ENCODE results near the gene TRIM71.

TRIM71 gene

DNA sequence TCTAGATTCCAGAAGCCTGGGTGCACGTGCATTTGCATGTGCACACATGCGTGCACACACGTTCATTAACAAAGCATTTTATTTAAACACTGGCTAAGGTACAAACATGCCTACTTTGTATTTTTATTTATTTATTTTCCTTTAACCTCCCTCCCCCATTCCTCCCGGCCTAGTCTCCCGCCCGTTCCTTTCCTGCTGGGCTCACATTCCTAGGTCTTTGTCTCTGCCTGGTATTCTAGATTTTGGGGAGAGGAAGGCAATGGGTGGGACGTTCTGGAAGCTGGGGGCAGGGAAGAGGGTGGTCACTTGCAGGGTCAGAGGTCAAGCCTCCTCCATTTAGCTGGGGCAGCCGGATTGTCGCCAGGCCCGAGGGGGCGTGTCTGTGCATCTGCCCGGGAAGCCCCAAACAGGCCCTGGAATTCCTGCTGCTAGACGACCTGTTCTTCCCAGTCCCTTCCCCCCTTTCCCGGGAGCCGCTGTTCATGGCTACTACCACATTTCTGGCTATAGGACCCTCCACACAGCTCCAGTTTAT is 51.8 kb downstream of the TRIM71 start:
- no peak for DNase-seq

DNA sequence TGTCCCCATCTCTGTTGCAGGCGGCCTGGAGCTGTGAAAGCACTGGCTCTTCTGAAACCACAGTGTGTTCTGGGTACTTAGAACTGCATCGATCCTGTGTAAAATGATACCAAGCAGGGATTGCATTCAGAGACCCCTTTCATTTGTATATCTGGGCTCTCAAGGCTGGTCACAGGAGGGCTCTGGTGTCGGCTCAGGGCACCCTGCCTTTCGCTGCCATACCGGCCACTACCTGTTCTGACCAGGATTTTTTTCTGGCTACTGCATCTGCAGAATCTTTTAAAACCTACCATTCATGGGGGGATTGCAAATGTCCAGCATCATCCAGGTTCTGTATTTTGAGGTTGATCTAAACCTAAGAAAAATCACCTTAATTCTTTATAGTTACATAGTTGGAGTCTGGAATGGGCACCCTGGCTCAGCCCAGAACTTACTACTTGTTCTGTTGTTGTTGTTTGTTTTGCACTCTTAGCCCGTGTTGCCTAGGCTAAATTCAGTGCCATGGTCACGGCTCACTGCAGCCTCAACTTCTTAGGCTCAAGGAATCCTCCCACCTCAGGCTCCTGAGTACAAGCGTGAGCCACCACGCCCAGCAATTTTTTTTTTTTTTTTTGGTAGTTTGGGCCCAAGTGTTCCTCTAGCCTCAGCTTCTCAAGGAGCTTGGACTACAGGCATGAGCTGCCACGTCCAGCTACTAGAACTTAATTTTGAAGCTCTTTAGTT is 52.7 kb downstream of the TRIM71 start:
- DNase-seq: no peak

- no peak for DNase-seq
Observed at GRCh38 chr3:32871273-32871672, 53.5 kb downstream of the TRIM71 start.

DNA sequence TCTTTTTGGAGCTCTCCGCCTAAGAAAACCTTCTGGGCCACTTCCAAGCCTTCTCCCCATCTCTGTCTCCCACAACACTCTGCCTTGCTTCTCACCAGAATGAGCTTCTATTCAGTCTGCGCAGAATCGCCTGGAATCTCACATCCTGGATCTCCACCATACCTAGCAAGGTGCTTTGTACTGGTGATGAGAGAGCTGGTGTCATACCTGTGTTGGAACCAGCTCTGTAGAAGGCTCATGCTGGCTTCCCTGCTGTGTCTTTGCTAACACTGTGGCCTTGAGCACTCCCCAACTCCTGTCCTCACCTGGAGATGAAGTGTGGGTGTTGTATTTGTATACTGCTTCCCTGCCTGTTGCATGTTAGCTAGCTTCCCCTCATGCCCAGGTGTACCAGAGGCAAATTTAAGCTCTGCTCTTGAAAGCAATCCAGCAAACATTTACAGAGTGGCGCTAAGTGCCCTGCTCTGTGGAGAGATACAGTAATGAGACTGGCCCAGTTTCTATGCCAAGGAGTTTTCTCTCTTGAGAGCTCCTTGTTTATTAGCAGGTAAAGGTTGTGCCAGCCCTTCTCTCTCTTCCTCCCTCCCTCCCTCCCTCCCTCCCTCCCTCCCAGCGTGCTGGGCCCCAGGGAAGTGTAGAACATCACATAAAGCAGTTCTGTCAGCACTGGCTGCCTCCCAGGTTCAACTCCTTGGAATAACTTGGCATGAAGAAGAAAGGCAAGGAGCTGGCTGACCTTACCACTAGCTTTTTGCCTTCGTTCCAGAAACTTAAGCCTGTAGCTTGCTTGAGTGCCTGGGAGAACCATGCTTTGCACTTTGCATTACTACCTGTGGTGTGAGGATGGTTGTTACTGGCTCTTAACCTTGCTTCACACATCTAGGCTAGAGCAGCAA is 54.9 kb downstream of the TRIM71 start:
- DNase-seq: no peak

- DNase-seq: no peak
Observed at GRCh38 chr3:32873531-32874130, 55.8 kb downstream of the TRIM71 start.

- DNase-seq: no peak
Observed at GRCh38 chr3:32876920-32877319, 59.1 kb downstream of the TRIM71 start.

GRCh38 chr3:32877598-32877997 is 59.8 kb downstream of the TRIM71 start:
- DNase-seq: no peak

DNA sequence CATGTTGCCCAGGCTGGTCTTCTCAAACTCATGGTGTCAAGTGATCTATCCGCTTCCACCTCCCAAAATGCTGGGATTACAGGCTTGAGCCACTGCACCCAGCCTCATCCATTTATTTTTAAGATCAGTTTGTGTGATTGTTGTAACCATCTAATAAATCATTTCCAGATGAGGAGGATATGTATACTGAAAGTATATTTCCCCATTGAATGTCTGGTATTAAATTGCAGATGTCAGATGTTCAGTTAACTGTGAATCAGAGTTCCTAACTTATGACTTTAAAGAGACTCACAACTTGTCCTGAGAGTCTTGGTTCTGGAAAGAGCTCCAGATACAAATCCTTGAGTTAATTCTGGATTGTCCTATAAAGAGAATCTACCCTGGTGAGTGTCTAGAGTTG is 62.4 kb downstream of the TRIM71 start:
- no peak for DNase-seq

- no peak for DNase-seq
Observed at GRCh38 chr3:32881624-32882023, 63.8 kb downstream of the TRIM71 start.

- no peak for DNase-seq
Observed at GRCh38 chr3:32882189-32882588, 64.4 kb downstream of the TRIM71 start.

DNA sequence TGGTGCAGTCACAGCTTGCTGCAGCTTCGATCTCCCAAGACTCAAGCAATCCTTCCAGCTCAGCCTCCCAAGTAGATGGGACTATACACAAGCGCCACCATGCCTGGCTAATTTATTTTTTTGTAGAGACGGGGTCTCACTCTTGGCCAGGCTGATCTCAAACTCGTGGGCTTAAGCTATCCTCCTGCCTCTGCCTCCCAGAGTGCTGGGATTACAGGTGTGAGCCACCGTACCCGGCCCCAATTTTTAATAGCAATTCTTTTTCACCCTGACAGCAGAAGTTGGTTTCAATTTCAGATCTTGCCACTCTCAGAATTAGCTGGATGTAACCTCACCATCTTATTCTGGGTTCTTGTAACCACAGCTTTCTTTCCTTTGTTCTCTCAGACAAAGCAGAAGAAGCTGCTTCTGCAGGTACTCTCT is 64.8 kb downstream of the TRIM71 start:
- DNase-seq: peak; percentile 10

DNA sequence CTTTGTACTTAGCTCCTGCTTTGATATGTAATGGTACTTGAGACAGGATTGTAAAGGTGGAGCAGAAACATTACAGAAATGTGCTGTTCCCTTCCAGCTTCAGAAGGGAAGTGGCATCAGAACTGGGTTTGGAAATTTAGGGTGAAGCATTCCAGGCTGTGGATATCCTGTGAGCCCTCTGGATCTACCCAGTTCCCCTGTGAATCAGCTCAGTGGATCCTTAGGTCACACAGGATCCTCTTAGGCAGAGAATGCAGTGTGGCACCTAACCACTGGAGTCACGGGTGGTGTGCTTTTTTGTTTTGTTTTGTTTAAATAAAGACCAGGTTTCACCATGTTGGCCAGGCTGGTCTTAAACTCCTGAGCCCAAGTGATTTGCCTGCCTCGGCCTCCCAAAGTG is 66.0 kb downstream of the TRIM71 start:
- no peak for DNase-seq

DNA sequence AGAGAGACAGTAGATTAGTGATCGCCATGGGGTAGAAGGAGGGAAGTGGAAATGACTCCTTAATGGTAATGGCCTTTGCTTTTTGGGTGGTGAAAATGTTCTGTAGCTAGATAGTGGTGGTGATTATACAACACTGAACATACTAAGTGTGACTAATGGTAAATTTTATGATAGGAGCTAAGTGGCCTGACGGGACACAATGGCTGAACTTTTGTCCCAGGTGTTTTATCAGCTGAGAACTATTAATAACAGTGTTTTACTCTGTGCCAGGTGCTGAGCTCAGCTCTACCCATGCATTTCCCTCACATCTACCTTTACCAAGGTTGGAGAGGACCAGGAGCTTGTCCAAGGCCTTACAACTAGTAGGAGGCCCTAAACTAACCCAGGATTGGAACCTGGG is 66.8 kb downstream of the TRIM71 start:
- DNase-seq: no peak

- DNase-seq: no peak
Observed at GRCh38 chr3:32885283-32885901, 67.6 kb downstream of the TRIM71 start.

DNA sequence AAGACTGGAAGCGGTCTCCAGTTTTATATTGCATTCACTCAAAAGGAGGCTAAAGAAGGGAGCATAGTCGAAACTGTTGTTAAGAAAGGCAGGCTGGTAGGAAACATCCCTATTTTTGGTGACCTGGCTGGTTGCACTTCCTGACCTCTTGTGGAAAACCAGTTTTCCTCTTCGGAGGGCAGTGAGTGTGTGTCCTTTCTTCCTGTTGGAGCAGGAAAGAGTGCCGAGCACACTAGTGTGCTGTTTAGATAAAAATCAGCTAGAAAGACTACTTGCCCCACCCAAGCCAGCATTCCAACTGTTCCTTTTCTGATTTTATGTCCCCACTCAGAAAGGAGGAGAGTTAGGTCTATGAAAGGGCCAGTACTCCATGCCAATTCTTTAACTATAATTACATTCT is 68.5 kb downstream of the TRIM71 start:
- DNase-seq: no peak

- DNase-seq: no peak
Observed at GRCh38 chr3:32886911-32887310, 69.1 kb downstream of the TRIM71 start.

DNA sequence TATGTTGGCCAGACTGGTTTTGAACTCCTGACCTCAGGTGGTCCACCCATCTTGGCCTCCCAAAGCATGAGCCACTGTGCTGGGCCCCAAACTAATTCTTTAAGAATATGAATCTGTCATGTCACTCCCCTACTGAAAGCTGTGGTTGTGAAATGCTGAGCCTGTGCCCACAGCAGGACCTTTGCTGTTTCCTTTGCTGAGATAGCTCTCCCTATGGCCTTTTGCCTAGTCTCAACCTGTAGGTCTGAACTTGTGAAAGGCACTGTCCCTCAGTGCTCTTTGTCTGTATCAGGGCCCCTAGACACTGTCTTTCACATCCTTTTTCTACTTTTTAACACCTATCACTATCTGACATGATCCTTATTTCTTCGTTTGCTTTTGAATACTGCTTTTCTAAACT is 70.9 kb downstream of the TRIM71 start:
- no peak for DNase-seq

DNA sequence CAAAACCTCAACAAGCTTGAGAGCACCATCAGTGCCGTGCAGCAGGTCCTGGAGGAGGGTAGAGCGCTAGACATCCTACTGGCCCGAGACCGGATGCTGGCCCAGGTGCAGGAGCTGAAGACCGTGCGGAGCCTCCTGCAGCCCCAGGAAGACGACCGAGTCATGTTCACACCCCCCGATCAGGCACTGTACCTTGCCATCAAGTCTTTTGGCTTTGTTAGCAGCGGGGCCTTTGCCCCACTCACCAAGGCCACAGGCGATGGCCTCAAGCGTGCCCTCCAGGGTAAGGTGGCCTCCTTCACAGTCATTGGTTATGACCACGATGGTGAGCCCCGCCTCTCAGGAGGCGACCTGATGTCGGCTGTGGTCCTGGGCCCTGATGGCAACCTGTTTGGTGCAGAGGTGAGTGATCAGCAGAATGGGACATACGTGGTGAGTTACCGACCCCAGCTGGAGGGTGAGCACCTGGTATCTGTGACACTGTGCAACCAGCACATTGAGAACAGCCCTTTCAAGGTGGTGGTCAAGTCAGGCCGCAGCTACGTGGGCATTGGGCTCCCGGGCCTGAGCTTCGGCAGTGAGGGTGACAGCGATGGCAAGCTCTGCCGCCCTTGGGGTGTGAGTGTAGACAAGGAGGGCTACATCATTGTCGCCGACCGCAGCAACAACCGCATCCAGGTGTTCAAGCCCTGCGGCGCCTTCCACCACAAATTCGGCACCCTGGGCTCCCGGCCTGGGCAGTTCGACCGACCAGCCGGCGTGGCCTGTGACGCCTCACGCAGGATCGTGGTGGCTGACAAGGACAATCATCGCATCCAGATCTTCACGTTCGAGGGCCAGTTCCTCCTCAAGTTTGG is 72.9 kb downstream of the TRIM71 start:
- DNase-seq: no peak

DNA sequence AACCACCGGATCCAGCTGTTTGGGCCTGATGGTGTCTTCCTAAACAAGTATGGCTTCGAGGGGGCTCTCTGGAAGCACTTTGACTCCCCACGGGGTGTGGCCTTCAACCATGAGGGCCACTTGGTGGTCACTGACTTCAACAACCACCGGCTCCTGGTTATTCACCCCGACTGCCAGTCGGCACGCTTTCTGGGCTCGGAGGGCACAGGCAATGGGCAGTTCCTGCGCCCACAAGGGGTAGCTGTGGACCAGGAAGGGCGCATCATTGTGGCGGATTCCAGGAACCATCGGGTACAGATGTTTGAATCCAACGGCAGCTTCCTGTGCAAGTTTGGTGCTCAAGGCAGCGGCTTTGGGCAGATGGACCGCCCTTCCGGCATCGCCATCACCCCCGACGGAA is 73.6 kb downstream of the TRIM71 start:
- no peak for DNase-seq

DNA sequence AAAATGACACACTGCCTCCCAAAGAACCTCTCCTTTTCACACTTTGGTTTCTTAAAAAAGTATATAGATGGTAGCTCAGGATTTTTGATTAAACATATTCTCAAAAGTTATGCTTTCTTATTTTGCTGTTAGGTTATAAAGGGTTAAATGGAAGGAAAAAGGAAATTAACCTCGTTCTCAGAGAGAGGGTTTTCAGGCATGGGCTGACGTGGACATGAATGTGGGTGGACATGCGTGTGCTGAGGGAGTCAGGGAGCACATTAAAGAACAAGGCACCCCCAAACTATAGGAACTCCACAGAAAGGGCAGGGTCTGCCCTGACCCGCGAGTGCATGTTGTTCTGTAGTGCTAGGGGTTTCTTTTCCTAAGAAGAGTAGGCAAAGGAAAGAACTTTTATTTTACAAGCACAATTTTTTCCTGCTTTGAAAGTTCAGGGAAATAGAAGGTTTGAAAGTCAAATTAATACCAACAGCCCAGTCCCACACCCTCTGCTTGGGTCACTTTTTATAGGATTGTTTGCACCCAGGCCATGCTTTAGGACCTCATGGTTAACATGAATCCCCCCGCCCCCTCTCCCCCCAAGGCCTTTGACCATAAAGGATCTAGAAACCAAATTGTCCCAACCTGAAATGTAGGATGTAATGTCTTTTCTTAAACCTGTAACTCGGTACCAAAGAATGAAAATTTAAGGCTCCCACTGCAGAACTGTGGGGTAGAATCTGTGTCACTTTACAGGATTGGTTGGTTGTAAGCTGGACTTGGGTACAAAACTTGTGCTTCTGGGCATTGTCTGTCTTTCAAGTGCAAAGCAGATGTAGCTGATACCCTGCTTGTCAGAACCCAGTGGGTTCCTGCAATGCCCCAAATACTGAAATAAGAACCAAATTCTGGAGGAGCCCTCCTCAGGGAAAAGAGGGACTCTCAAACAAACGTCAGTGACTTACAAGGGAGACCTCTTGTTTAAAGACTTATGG is 75.1 kb downstream of the TRIM71 start:
- DNase-seq: no peak

- DNase-seq: no peak
Observed at GRCh38 chr3:32894977-32895376, 77.2 kb downstream of the TRIM71 start.
